Midbrain (tissue), 1 donor: Measurements from ENCODE around the gene NRP2.
A peak's percentile ranks its signal among the peaks of the same experiment; 100 is the strongest.

Experiments used
- DNase-seq: peaks from one replicate; lab custom pipeline; 2025; lab: John Stamatoyannopoulos, UW

Gene NRP2

DNA sequence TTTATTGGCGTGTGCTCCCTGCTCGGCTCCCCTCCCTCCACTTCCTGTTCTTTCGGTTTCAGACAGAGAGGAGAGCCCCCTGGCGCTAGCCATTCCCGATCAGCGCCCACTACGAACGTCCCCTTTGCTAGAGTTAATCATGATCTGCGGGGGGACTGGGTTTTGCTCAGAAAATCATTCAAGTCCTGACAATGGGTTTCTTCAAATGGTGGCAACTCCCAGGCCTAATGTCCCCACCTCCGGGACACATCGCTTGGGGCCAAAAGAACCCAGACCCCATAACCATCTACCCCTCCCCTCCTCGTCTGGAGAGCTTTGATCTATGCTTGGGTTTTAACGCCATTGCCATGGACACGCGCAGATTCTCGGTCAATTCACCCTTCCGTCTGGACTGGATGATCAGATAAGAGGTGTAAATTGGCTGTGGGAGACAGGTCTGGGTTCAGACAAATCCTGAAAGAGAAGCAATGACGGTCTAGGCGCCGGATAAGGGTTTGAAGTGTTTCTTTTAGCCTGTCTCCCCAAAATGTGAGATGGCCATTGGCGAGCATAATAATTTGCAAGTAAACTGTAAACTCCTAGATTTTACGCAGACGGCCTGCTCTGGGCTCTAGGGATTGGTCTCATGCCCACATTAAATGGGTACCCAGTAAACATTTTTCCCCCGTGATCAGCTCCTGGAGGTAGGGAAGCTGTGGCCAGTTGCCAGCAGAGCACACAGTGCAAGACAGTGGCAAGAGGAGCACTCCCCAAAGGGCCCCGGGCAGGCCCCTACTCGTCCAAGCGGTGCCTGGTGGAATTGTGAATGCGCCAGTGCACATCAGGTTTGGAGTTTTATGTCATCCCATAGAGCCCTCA lies 4.7 kb downstream of the NRP2 start:
- DNase-seq, result no peak

DNA sequence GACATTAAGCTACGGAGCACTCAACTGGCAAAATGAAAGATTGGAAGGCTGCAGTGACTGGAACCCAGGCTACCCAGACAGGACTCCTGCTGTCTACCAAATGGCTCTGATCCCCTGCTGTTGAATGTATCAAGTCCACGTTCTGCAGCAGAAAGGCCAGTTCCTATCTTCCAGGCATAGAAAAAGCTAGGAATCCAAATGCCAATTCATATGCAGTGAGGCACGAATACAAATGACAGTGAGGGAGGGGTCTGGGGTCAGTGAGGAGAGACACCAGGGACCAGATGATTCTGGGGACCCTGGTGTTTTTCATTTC lies 5.3 kb downstream of the NRP2 start:
- no peak for DNase-seq

DNA sequence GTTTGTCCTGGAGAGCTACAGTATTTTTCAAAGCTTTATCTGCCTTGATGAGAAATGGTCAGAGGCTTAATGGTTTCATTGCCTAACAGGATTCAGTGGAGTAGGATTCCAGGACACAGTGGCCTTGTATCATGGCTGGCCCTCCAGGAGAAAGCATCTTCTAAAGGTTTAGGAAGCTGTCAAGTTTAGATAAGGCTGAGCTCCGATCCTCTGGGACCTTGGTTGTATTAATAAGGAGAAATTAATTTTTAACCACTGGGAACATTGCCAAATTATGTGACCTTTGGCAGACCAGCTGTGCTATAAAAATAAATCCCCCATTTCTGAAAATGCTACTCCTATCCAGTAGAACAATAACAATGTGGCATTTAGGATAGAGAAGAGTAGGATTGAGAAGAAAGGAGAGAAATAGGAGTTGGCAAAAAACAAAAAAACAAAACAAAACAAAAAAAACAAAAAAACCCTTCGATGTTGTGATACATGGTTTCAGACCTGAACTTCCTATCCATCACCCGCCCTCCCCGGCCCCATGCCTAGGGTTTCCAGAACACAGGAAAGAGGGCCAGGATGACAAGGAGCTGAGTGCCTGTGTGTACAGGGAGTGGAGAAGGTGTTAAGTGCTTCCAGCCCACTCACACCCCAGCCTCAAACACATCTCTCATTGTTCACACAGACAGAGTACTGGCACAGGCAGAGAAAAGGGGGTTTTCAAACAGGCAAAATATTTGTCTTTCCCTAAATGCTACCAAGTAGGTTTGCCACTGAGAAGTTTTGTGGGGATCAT lies 6.3 kb downstream of the NRP2 start:
- DNase-seq, result no peak

DNA sequence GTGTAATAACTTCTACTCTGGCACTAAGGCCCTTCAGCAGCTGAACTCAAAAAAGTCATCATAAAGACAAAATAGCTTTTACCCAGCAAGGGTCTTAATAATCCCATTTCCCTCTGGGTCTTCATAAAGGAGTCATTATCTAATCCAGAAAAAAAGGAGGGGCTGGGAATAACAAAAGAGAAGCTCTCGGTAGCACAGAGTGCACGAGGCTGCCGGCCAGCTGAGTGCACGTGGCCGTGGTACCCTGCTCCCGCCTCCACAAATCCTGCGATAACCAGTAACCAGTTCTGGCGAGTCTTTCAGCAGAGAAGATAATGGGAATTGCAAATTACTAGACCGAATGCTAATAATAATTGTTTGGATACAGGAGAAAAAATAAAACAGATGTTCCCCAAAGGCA lies 7.5 kb downstream of the NRP2 start:
- DNase-seq, result peak; percentile 39

DNA sequence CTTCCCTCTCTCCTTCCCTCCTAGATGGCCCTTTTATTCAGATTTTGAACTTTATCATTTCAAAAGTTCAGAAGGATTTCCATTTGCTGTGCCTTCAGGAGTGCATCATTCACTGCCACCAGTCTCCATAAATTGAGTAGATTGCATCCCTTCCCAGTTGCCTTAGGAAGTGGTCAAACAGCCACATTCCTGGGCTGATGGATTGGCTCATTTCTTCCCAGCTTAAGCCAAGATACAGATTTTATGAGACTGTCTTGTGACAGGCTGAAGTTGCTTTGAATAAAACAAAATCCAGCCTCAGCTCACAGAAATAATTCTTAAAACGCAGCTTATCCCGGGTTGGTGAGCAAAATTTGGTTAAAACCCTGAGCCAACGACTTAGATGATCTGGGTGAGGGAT lies 9.8 kb downstream of the NRP2 start:
- DNase-seq, result no peak

DNA sequence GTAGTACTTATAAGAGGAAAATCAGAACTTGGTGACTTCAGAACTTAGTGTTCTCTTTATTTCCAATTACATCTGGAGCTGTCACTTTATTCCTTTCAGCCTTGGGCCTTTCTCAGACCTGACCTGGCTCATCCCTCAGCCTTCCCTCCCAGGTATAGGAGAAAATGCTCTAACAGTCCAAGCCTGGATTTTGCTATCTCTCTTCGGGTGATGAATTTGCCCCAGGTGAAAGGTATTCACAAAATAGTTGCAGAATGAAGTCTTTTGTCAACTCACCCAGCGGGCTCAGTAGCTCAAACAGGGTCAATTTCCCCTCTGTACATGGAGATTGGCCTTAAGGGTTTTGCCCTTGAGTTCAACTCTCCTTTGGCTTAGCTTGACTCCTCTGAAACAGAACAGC lies 12.0 kb downstream of the NRP2 start:
- no peak for DNase-seq

DNA sequence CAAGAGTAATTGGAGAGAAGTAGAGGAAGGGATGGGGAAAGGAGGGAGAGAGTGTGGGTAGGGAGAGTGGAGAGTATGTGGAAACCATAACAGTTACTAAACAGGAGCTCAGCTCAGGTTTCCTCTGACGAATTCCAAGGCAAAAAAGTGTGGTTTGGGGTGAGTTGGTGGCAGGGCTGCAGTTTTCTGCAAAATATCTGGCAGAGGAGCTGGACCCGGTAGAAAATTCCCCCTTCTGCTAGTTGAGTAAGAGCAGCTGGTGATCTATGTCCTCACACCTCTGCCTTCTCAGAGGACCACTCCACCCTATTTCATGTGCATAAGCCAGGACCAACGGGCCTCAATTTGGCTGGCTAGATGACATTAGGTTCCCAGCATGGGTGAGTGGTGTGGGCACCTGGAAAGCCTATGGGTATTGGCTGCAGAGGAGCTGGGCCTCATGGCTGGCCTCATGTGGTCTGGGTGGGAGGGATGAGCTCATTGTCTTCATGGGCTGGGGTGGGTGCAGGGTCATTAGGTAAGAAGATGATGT lies 13.2 kb downstream of the NRP2 start:
- no peak for DNase-seq

DNA sequence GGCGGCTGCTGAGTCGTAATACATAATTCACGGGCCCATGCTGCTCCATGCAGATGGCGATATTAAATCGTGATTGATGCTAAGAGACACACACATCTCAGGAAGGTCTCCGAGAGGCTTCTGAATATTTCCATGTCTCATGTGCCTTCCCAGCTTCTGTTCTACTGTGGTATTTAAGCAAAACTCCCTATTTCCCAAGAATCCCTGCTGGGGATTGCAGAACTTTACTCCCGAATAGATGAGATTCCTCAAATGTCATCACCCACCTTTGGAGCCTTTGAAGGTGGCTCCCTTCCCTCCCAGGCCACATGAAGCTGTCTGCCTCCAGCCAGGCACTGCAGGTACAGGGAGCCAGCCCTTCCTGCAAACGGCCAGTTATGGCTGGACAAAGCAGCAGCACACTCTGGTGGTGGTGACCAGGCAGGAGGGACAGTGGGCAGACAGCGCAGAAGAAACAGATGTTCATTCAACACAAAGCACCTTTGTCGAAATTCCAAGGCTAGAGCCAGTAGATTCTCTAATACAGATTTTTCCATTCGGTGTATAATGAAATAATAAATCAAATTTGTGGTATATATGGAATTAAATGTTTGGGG lies 14.1 kb downstream of the NRP2 start:
- DNase-seq, result peak; percentile 81

DNA sequence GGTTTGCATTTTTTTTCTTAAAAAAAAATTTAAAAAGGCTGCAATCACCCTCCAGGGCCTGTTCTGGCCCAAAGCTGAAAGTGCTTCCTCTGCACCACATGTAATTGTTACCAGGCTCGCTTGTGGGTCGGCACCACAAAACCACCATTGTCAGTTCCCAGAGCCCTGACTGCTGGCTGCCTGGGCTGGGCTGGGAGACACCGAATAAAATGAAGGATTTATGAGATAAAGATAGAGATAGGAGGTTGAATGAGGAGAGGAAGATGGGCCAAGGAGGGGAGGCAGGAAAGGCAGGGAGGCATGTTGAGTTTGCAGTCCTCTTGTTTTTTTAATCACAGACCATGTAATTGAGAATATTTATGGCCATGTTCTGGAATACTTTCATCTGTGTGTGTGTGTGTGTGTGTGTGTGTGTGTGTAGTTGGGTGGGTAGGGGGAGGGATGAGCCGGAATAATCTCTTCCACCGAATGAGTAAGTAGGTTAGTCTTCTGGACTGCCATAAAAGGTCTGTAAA lies 14.7 kb downstream of the NRP2 start:
- peak; percentile 81 for DNase-seq

DNA sequence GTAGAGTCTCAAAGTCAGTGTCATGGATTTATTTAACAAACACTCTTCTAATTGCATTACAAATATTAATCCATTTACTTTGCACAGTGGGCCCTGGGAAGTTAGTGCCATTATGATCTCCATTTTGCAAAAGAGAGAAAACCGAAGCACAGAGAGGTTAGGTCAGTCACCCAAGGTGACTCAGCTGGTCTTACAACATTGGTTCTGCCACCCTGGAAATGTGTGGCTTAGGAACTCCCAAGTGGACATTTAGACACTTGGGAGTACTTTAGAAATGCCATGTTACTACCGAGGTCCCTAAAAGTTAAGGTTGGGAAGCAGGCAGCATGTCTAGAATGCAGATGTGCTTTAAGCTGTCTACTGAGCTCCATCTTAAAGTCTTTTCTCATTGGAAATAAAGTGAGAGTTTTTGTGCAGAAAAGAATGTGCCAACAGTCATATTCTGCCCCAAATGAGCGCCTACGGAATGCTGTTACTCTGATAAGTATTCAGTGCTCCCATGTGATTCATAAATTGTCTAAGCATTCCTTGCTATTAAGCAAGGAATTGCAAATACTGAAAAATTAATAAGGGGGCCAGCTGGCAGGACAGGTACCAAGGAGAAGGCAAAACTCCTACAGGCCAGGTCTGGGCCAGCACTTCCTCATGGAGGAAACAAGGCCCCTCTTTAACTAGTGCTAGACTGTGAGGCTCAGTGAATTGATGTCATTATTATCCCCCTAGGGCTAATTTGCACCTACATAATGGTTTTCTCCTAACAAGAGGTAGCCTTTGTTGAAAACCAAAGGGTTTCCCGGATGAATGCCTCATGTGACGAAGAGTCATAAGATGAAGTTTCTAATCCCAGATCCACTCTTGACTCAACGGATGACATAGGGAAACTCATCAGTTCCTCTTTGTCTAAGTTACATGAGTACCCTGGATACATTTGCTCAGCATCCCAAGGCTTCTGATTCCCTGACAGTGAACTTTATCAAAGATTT lies 16.3 kb downstream of the NRP2 start:
- peak; percentile 19 for DNase-seq

DNA sequence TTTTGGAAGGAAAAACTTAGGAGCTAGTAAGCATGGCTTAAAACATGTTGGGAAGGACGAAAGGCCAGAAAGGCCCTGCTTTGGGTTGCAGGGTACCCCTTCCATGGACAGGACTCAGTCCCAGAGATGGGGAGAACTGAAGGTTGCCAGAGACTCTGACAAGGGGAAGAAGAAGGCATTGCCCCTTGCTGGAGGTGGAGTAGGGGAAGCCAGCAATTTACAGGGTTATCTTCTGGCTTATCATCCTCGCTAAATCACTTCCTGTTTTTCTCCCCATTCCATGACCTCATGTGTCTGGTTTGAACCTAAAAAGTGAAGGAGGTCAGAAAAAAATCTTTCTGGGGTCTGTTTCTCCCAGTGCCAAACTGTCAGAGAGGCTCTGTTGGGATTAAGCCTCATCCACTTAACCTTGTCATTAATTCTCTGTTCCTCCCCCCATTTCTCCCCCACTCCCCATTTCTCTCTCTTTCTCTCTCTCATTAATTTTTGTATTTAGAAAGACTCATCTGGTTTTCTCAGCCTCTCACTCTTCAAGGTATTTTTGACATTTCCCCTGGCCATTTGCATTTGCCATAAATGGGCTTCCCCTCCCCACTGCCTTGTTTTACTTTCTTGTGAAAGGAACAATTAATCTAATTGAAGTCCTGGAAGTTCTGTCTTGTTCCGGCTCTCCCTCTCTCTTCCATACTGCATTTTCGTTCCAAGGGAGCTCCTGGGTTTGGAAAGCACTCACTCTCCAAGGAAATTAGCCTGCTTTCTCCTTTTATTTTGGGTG lies 17.4 kb downstream of the NRP2 start:
- no peak for DNase-seq

DNA sequence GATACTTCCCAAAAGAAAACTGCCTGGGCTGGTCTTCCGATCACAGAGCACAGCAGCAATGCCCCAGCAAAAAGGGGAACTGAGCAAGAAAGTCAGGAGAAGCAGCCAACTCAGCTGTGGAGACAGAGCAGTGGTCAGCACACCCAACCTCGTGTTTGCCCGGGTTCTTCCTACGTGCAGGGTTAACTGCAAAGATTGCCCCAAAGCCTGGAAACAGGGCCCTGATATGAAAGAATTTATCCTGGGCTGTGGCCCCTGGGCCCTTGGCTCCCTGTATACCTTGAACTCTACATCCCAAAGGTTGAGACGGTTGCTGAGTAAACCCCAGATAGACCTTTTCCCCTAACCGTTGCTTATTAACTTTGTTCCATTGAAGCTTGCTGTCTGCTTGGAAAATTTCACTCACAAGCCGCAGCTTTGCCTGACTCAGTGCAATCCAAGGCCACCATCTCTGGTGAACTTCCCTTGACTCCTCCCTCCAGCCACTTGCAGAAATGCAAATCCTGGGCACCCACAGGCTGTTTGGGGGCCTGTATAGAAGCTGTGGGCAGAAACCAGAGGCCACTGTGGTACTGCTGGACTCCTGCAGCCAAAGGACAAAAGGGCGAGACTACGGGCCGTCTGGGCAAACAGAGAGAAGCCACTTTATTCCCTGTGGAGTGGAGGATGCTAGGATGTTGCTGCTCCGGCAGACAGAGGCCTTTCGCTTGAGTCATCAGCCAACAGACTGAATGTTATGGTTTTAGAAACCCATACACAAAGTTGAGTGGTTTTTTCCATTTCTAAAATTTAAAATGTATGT lies 18.2 kb downstream of the NRP2 start:
- DNase-seq, result peak; percentile 52

DNA sequence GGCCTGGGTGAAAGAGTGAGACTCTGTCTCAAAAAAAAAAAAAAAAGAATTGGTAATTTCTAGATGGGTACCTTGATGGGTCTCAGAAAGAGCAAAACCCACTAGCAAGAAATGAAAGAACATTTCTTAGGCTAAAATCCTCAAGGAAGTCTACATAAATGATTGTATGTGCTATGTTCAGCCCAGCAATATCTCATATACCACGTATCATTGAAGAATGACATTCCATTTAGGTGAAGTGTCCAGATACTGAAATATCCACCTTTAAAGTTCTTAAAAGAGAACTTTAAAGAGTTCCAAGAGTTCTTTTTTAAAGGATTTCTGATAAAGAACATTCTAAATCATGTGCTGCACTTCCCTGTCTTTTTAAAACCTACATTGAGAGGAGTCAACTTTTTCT lies 19.2 kb downstream of the NRP2 start:
- DNase-seq, result no peak

DNA sequence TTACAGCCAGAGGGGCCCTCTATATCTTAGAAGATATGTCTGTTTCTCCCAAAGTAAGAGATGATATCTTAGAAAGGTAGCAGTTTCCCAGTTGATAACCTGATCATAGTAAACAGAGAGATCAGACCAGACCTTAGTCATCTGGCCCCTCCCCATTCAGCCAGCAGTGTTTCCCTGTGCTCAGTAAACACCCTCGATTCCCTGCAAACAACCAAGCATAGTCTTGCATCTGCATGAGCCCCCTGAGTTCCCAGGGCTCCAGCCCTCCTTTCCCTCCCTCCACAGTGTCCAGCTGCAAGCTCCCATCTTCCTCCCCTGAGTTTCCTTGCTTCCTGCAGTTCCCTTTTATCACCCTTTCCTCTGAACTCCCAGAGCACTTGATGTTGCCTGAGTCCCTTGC lies 20.3 kb downstream of the NRP2 start:
- DNase-seq, result no peak

DNA sequence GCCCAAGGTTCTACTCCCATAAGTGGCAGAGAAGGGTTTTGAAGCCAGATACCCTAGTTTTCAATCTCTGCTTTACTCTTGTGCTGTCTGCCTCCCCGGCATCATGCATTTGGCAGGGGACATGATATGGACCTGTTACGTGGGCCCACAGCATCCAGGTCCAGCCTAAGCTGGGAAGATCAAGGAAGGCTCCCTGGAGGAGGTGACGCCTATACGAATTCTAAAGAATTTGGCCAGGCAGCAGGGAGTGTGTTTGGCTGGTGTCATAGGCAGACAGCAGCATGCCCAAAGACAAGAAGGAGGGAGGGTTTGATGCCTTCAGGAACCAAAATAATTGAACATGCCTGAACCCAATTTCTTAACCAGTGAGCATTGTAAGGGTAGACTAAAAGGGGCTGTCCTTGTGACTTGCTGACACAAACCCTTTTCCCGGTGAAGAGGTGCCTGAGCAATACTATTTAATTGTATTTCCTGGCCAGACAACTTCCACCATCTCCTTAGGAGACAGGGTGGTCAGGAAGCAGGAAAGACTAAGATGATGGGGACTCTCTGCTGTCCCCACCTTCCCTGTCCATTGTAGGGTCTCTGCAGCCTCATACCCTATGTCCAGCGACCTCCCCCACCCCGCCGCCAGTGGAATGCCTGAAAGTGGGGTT lies 21.3 kb downstream of the NRP2 start:
- DNase-seq, result no peak

DNA sequence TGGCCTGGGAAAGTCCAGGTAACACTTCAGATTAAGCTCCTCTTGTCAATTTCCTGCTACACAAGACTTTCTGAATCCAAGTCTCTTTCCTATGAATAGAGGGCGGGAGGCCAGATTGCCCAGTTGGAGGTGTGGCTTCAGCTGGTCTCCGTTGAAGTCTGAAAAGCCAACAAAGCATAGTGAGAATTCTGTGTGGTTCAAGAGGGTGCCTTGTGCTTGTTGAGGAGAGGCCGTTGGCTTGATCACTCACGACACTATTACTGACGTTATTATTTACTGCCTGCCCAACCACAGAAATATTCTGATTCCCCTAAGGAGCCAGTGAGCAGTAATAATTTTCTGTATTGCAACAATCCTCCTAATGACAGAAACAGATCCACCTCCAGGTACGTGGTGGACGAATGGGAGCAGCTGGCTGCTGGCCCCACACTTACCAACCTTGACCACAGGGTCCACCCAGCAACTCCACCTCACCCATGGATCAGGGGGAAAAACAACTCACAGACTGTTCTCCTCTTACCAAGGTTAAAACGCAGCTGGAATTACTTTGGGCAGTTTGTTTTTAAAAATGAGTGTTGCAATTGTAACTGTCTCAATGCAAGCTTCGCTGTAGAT lies 21.9 kb downstream of the NRP2 start:
- peak; percentile 65 for DNase-seq

DNA sequence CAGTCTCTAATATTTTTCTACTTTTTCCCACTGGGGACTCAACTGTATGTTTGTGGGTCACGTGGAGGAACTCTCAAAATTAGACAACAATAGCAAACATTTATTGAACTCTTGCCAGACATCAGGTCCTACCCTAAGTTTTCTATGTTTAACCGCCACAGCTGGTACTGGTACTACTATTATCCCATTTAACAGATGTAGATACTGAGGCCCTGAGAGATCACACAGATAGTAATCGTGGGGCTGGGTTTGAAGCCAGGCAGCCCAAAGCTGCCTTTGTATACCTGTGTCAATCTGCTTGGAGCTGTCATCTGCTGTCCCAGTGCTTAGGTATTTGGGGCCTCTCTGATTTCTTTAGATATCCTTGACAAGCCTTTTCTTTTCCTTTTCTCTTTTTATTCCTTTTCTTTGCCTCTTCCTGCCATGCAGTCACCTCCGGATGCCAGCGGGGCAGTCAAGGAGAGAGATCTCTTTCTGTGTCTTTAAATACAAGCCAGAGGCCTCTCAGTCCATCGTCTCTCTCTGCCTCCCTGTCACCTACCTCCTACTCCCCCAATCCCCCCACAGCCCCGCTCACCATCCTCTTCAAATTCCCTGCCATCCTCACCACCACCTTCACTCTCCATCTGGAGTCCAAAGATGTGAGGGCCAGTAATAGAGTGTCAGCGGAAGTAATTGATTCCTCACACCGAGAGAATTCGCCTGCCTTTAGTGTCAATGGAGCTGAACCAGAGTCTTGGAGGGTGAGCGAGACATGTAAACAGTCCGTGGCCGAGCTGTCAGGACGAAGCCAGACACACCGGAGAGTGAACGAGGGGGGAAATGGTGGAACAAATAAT lies 23.4 kb downstream of the NRP2 start:
- DNase-seq, result no peak
